ENCODE measurements around the gene DDR1.

Gene DDR1

GRCh38 chr6:30875244-30876038, 8.9 kb upstream of the DDR1 start:
- DNase-seq (ENCODE audit: low read depth, low spot score): no peak
- H3K36me3 ChIP-seq (ENCODE audit: insufficient read depth, low read length): no peaks in the 10 kb centered on the region
- H3K4me3 ChIP-seq: no peak overlapping the region
- H3K9me3 ChIP-seq (ENCODE audit: low read depth, low read length): peaks cover 11% of the 10 kb centered on the region
- TF ChIP-seq POLR2AphosphoS5 (IDR thresholded peaks at IDR 0.05; ENCODE audit: borderline replicate concordance, low read depth, low read length) (no peak), FOXP2 (optimal IDR thresholded peaks at IDR 0.05; ENCODE audit: control extremely low read depth, extremely low read length, insufficient read depth) (no peak), EZH2 (IDR thresholded peaks at IDR 0.05) (no peak)
- no peak overlapping the region for H3K9ac ChIP-seq (ENCODE audit: insufficient read length)
- no peak overlapping the region for H3K27ac ChIP-seq

GRCh38 chr6:30876039-30876730, 8.1 kb upstream of the DDR1 start:
- no peak overlapping the region for H3K9ac ChIP-seq (ENCODE audit: insufficient read length)
- no peaks in the 10 kb centered on the region for H3K36me3 ChIP-seq (ENCODE audit: insufficient read depth, low read length)
- peak overlapping the region; percentile 25; the same call in 1 of the 2 replicates for H3K27ac ChIP-seq
- no peak for DNase-seq (ENCODE audit: low read depth, low spot score)
- peaks cover 11% of the 10 kb centered on the region for H3K9me3 ChIP-seq (ENCODE audit: low read depth, low read length)
- TF ChIP-seq POLR2AphosphoS5 (IDR thresholded peaks at IDR 0.05; ENCODE audit: borderline replicate concordance, low read depth, low read length): no peak
- TF ChIP-seq EZH2 (IDR thresholded peaks at IDR 0.05): no peak
- no peak for TF ChIP-seq FOXP2 (optimal IDR thresholded peaks at IDR 0.05; ENCODE audit: control extremely low read depth, extremely low read length, insufficient read depth)
- H3K4me3 ChIP-seq: no peak overlapping the region

- H3K9ac ChIP-seq (ENCODE audit: insufficient read length): peak overlapping the region; percentile 25
- TF ChIP-seq FOXP2 (optimal IDR thresholded peaks at IDR 0.05; ENCODE audit: control extremely low read depth, extremely low read length, insufficient read depth) (no peak), EZH2 (IDR thresholded peaks at IDR 0.05) (no peak), POLR2AphosphoS5 (IDR thresholded peaks at IDR 0.05; ENCODE audit: borderline replicate concordance, low read depth, low read length) (no peak)
- peak; percentile 59 for DNase-seq (ENCODE audit: low read depth, low spot score)
- peak overlapping the region; percentile 60 for H3K4me3 ChIP-seq
- no peaks in the 10 kb centered on the region for H3K36me3 ChIP-seq (ENCODE audit: insufficient read depth, low read length)
- H3K27ac ChIP-seq: no peak overlapping the region
- H3K9me3 ChIP-seq (ENCODE audit: low read depth, low read length): peaks cover 6% of the 10 kb centered on the region; the same call in 1 of the 2 replicates
Observed at GRCh38 chr6:30877419-30878262, 6.7 kb upstream of the DDR1 start.

GRCh38 chr6:30879684-30880427, 4.5 kb upstream of the DDR1 start:
- H3K4me3 ChIP-seq: no peak overlapping the region
- H3K27ac ChIP-seq: peak overlapping the region; percentile 13; the same call in 1 of the 2 replicates
- H3K9me3 ChIP-seq (ENCODE audit: low read depth, low read length): no peaks in the 10 kb centered on the region
- no peak for TF ChIP-seq POLR2AphosphoS5 (IDR thresholded peaks at IDR 0.05; ENCODE audit: borderline replicate concordance, low read depth, low read length)
- no peak for TF ChIP-seq EZH2 (IDR thresholded peaks at IDR 0.05)
- TF ChIP-seq FOXP2 (optimal IDR thresholded peaks at IDR 0.05; ENCODE audit: control extremely low read depth, extremely low read length, insufficient read depth): no peak
- no peaks in the 10 kb centered on the region for H3K36me3 ChIP-seq (ENCODE audit: insufficient read depth, low read length)
- no peak for DNase-seq (ENCODE audit: low read depth, low spot score)
- no peak overlapping the region for H3K9ac ChIP-seq (ENCODE audit: insufficient read length)

- Histone ChIP-seq H3K9me3 (ENCODE audit: low read depth, low read length) (no peaks in the 10 kb centered on the region), H3K9ac (ENCODE audit: insufficient read length) (no peak overlapping the region), H3K36me3 (ENCODE audit: insufficient read depth, low read length) (no peaks in the 10 kb centered on the region), H3K27ac (peak overlapping the region; percentile 13; the same call in 1 of the 2 replicates), H3K4me3 (no peak overlapping the region)
- TF ChIP-seq POLR2AphosphoS5 (IDR thresholded peaks at IDR 0.05; ENCODE audit: borderline replicate concordance, low read depth, low read length): no peak
- no peak for DNase-seq (ENCODE audit: low read depth, low spot score)
Observed at GRCh38 chr6:30880698-30881252, 3.5 kb upstream of the DDR1 start.

- TF ChIP-seq EZH2 (IDR thresholded peaks at IDR 0.05) (no peak), FOXP2 (optimal IDR thresholded peaks at IDR 0.05; ENCODE audit: control extremely low read depth, extremely low read length, insufficient read depth) (no peak), POLR2AphosphoS5 (IDR thresholded peaks at IDR 0.05; ENCODE audit: borderline replicate concordance, low read depth, low read length) (no peak)
- Histone ChIP-seq H3K4me3 (no peak overlapping the region), H3K36me3 (ENCODE audit: insufficient read depth, low read length) (no peaks in the 10 kb centered on the region), H3K9me3 (ENCODE audit: low read depth, low read length) (no peaks in the 10 kb centered on the region), H3K27ac (no peak overlapping the region), H3K9ac (ENCODE audit: insufficient read length) (no peak overlapping the region)
- DNase-seq (ENCODE audit: low read depth, low spot score): no peak
Observed at GRCh38 chr6:30881392-30882203, 2.7 kb upstream of the DDR1 start.
